Measurements from ENCODE around the gene ZNF407. TPM values are rescaled to one million over a fixed set of nuclear protein-coding genes. Genes with fewer than 3 reads are reported as not detected.

Gene ZNF407
- polyA plus RNA-seq, 5 donors: 9.0 to 11.3 (median 10.2) TPM

GRCh38 chr18:74785632-74786031 lies 188.0 kb downstream of the ZNF407 start:
- no peak for DNase-seq

DNA sequence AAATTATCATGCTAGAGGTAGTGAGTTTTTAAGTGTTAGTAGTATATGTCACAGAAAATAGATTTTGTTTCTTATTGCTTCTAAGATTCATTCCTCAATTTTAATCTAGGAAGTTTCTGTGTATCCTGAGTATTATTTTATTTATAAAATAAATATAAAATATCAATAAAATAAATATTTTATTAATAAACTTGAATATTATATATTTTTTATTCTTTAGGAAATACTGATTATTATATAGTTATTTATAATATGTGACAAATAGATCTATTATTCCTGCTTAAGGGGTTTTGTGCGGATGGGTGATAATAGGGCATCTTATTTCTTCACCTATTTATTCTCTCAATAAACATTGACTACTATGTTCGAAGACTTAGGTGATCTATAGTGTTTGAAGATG lies 191.0 kb downstream of the ZNF407 start:
- no peak for DNase-seq

DNA sequence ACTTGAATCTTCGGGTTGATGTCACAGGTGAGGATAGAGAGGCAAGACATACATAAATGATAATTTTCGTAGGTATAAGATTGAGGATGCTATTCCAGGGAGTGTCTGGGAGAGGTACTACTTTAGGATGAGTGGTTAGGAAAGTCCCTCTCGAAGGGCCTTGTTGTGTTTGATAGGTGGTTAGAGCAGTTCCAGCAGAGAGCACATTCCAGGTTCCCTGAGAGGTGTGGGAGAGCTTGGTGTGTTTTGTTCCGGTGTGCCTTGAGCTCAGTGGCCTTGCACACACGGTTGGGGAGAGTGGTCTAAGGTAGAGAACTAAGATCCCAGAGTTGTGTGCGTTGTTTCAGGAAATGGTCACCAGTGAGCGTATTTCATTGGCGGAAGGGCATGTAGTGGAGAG lies 191.4 kb downstream of the ZNF407 start:
- no peak for DNase-seq

- DNase-seq: no peak
Measured at GRCh38 chr18:74790451-74790850, 192.8 kb downstream of the ZNF407 start.

- DNase-seq: no peak
Measured at GRCh38 chr18:74791501-74792194, 194.0 kb downstream of the ZNF407 start.

GRCh38 chr18:74793746-74794145 lies 196.1 kb downstream of the ZNF407 start:
- no peak for DNase-seq

DNA sequence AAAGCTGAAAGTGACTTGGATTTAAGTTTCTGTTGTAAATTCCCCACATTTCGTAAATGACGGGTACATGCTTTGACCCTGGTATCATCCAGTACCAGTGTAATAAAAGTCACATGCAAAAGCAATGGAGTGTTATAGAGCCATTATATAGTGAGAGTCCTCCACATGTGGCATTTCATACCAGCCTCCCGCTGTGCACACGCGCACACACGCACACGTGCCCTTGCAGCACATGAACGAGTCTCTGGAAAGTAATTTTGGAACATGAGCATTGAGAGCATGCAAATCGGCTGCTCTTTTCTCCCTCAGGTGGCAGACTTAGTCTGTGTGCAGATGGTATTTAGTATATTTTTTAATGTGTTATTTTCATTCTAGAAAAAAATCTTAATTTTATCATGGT lies 198.1 kb downstream of the ZNF407 start:
- no peak for DNase-seq

- DNase-seq: no peak
Measured at GRCh38 chr18:74796211-74796610, 198.5 kb downstream of the ZNF407 start.

DNA sequence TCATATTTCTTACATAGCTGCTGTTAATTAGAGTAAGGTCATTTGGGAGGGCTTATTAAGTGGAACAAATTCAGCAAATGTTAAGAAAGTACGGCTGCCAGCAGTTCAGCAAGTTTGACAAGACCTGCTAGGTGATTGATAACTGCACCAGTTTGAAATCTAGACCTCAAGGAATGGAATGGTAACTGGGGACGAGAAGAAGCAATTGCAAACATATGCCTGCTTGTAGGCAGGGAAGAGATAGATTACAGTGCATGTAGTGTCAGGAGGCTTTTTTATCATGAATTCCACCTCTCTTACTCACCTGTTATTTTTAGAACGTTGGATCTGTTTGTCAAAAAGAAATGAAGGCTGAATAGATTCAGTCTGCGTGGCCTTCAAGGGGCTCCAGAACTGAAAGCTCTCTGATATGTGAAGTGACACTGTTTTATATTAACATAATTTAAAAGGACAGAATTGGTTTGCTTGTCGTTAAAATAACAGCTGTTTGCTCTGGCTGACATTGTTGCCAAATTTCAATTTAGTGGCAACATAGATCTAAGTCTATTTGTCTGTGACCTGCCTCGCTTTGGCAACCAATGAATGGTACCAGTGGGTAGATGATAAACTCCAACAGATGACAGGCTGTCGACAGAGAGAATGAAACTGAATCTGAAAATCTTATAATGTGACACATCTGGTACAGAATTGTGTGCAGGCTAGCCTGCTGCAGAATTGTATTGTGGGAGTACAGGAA lies 199.3 kb downstream of the ZNF407 start:
- DNase-seq: no peak

DNA sequence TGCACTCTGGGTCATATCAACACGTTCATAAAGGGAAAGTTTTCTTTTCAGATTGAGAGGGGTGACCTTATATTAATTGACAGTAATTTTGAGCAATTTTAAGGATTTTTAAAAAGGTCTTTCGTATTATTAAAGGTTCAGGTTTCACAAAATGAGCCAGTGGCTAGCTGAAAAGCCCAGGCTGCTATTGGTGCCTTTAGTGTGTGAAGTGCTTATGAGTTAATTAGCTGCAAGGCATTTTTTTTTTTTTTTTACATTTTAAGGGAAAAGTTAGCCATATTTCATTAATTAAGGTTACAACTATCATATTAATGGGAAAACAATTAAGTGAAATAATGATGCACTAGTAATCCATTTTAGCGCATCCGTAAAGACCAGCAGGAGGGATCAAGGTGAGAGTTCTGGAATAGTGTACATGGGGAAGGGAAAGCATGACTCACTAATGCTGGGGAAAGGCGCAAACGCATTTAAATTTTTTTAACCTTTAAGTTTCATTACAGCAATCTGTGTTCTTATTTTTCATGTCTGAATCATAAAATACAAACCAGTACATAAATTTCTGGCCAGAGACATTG lies 200.0 kb downstream of the ZNF407 start:
- DNase-seq: no peak

GRCh38 chr18:74799542-74799941 lies 201.9 kb downstream of the ZNF407 start:
- DNase-seq: no peak

DNA sequence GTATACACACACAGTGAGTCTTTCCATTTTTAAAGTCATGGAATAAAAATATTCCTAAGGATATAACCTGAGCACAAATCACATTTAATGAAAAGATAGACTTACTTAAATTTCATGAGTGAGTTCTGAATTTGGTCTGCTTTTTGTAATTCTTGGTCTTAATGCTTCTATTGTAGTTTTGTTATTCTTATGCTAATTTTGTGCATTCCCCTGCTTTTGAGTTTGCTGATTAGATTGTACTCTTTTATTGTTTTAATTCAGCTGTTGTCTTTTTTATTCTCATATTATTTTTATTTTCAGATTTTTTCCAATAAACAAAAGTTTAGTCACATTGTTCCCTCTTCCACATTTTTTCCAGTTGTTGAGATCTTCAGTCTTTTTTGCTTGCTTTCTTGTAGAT lies 202.4 kb downstream of the ZNF407 start:
- no peak for DNase-seq

GRCh38 chr18:74803117-74803516 lies 205.4 kb downstream of the ZNF407 start:
- DNase-seq: no peak

DNA sequence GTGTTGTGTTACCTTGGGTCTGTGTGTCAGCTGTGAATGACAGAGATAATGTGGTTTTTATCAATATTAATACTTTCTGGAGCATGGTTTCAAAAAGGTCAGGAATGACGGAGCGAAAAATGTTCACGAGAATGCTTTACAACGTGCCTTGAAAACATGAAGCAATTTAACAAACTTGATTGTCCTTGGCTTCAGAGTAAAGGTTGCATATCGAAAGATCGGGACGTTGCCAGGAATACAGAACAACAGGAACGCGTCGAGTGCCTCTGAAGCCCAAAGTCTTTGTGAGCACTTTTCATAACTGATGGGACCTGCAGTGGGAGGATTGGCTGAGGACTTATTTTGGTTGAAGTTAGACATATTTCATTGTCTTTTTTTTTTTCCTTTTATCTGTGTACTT lies 206.1 kb downstream of the ZNF407 start:
- DNase-seq: no peak

DNA sequence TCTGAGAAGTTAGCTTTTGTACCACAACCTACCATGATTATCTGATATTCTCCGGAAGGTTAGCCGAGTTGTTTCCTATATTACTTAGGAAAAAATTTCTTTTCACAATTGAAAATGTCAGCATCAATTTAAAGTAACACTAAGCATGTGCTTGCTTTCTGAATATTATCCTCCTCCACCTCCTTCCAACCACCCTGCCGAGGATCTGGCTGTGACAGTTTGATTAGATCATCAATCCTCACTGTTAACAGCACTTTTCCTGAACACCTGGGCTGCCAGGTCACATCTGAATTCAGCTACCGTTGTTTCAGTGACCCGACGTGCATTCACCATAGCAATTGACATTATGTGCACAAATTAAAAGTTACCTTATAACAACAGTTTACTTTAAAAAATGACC lies 207.0 kb downstream of the ZNF407 start:
- DNase-seq: no peak

GRCh38 chr18:74806073-74806472 lies 208.4 kb downstream of the ZNF407 start:
- DNase-seq: no peak

DNA sequence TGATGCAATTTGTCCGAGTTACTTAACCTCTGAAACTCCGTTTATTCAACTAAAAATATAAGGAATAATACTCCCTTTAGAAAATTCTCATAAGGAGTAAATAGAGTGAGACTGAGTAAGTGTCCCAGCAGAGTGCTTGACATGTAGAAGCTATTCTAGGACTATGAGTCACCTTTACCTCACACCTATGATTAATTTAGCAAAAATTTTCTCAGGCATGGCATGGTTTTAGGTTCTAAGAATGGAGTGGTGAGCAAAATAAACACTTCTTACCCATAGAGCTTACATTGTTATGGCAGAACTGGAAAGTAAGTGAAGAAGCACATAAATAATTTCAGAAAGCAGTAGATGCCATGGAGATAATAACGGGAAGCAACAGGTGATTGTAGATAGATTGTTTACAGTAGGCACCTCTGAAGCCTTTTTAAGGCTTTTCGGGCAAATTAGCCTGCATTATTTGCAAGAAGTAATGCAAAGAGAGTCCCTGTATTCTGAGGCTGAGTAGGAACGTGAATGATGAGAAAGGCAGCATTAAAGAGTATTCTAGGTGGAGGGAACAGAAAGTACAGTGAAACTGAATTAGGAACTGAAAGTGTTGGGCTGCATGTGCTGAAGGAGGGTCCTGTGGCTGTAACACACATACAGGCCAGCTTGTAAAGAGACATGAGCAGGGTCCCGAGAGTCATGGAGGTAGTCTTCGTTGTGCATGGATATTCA lies 209.2 kb downstream of the ZNF407 start:
- DNase-seq: no peak

DNA sequence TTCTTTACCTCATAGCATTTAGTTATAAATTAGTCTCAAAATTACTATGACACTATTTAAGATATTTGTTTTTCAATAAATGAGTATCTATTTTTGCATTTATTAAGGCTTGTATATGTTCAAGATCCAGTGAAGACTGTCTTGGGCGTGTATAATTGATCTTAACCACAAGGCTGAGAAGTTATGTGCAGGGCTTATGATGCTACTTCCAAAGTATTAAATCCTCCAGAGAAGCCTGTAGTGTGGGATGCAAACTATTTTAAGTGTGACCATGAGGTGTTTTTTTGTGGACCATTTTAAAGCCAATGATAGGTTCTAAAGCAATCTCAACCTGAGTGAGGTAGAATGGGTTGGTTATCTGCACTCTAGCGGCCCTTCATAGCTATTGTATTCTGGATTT lies 219.9 kb downstream of the ZNF407 start:
- DNase-seq: no peak

- no peak for DNase-seq
Measured at GRCh38 chr18:74818516-74819175, 221.0 kb downstream of the ZNF407 start.

- no peak for DNase-seq
Measured at GRCh38 chr18:74819433-74820059, 221.9 kb downstream of the ZNF407 start.

DNA sequence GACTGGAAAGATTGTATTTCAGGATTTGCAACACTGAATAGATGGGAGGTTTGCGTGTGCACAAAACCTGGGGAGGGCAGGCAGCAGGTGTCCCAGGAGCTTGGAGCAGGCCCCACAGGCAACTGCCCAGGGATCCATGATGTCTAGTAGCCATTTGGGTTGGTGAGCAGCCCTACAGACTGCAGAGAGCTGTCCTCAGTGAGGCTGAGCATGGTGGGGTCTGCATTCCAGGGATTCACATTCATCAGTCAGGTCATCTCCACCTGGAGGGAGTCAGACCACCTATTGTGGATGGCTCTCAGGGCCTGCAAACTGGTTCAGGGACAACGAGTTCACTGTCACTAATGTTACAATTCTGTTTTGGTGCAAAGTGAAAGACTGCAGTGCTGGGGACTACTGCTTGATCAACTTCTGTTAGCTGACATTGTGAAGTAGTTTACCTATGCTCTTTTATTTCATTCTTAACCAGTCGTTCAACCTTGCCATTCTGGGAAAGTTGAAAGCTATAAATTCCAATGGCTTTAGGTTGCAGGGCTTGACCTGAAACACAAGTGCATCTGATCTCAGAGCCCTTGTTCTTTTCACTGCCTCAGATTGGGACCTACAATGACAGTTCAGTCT lies 222.6 kb downstream of the ZNF407 start:
- no peak for DNase-seq

All from right lung (tissue), 5 donors.